GM23338 (cell line): ENCODE measurements around the gene CTNNA1.

ENCODE experiments used
- CREB1 ChIP-seq: fragments of 250-450 bp; sonication (Bioruptor Pico); IDR thresholded peaks from 2 replicates; pipeline ENCODE4 v1.5.0; 2020; ENCODE audit warnings: low read depth, mild to moderate bottlenecking, moderate library complexity
- CTCF ChIP-seq, 2 experiments: fragments of 200-600 bp in 1 of 2; sonication (generic) in 1 of 2; conservative IDR thresholded peaks; 2 replicates each; pipeline versions ENCODE4 v1.5.1 to v1.6.1; 2016 to 2017; ENCODE audit warnings: antibody characterized with exemption in 2 of 2, low read depth in 2 of 2, mild to moderate bottlenecking in 2 of 2, moderate library complexity in 1 of 2
- EZH2 ChIP-seq: fragments of 200-600 bp; sonication (generic); IDR thresholded peaks from one replicate; pipeline ENCODE4 v1.8.0; 2017; ENCODE audit warnings: antibody characterized with exemption, mild to moderate bottlenecking, low read depth; ENCODE audit not compliant: unreplicated experiment
- EZH2phosphoT487 ChIP-seq: fragments of 200-600 bp; sonication (generic); IDR thresholded peaks from one replicate; pipeline ENCODE4 v1.8.1; 2018; ENCODE audit warnings: antibody characterized with exemption; ENCODE audit not compliant: unreplicated experiment
- JUNB ChIP-seq: IDR thresholded peaks from one replicate; pipeline ENCODE4 v1.6.1; 2016; ENCODE audit warnings: antibody characterized with exemption; ENCODE audit not compliant: unreplicated experiment
- POLR2AphosphoS5 ChIP-seq: IDR thresholded peaks from 2 replicates; pipeline ENCODE4 v1.6.1; 2016; ENCODE audit warnings: antibody characterized with exemption, low read depth
- REST ChIP-seq: IDR thresholded peaks from one replicate; pipeline ENCODE4 v1.6.1; 2018; ENCODE audit warnings: antibody characterized with exemption; ENCODE audit not compliant: unreplicated experiment

GRCh38 chr5:138713247-138713646 is 40.0 kb upstream of the CTNNA1 start:
- TF ChIP-seq CTCF (conservative IDR thresholded peaks at IDR 0.05; ENCODE audit: low read depth in 2 of 2) (no peak), EZH2phosphoT487 (no peak), REST (no peak), POLR2AphosphoS5 (no peak), CREB1 (CRISPR knock-in tag) (no peak), EZH2 (no peak), JUNB (no peak)
